Endothelial cell (in vitro differentiated cells): Measurements from ENCODE around the gene GGTLC1. TPM values are rescaled to one million over a fixed set of nuclear protein-coding genes. Genes with fewer than 3 reads are reported as not detected.

ENCODE experiments used
- DNase-seq: peaks from one replicate; pipeline ENCODE4 v3.0.0; 2021; ENCODE audit warnings: low spot score
- H3K27ac Mint-ChIP-seq: one replicate; pipeline ENCODE4 v1.8.0; 2021; ENCODE audit warnings: mixed read lengths, inconsistent platforms; ENCODE audit not compliant: unreplicated experiment
- H3K27me3 Mint-ChIP-seq: one replicate; pipeline ENCODE4 v1.8.0; 2021; ENCODE audit warnings: mild to moderate bottlenecking, moderate library complexity, mixed read lengths, inconsistent platforms; ENCODE audit not compliant: unreplicated experiment
- H3K36me3 Mint-ChIP-seq: one replicate; pipeline ENCODE4 v1.8.0; 2021; ENCODE audit warnings: mild to moderate bottlenecking, low read depth, mixed read lengths, inconsistent platforms; ENCODE audit not compliant: unreplicated experiment
- H3K4me1 Mint-ChIP-seq: one replicate; pipeline ENCODE4 v1.8.0; 2021; ENCODE audit warnings: mild to moderate bottlenecking, mixed read lengths, inconsistent platforms; ENCODE audit not compliant: unreplicated experiment
- H3K4me3 Mint-ChIP-seq: one replicate; pipeline ENCODE4 v1.8.0; 2021; ENCODE audit warnings: mild to moderate bottlenecking, mixed read lengths, inconsistent platforms; ENCODE audit not compliant: unreplicated experiment
- H3K9me3 Mint-ChIP-seq: one replicate; pipeline ENCODE4 v1.8.0; 2021; ENCODE audit warnings: mixed read lengths, inconsistent platforms; ENCODE audit not compliant: unreplicated experiment
- CTCF ChIP-seq: fragments of 200-600 bp; sonication (generic); IDR thresholded peaks from one replicate; pipeline ENCODE4 v1.5.0; 2021; ENCODE audit warnings: antibody characterized with exemption; ENCODE audit not compliant: unreplicated experiment
- total RNA-seq: library from RNA; stranded (reverse); fragmentation: NEBNext Ultra II Directional; extraction: Animal tissue kit (Norgen Biotek cat#: 25700); gene quantifications from one replicate; pipeline ENCODE4 v1.2.1, GENCODE V29; 2021; ENCODE audit not compliant: unreplicated experiment

The GGTLC1 gene
- total RNA-seq, 1 donor from 2014 or later = not detected

DNA sequence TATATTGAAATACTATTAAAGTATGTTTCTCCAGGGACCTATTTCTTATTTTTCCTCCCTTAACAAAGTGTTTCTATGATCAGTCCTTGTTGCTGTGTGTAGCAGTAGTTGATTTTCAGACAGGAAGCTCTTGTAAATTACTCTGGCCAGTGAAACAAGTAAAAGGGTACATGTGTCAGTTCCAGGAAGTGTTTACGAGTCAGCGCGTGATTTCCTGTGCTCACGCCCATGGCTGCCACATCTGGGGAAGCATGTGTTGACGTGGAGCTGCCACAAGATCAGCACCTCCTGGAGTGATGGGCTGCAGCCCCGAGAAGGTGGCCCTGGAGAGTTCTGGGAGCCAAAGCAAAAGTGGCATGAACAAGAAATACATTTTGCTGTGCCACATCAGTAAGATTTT is 38.6 kb upstream of the GGTLC1 start:
- no peaks in the 10 kb centered on the region for H3K27me3 Mint-ChIP-seq
- H3K4me1 Mint-ChIP-seq = peaks cover 10% of the 10 kb centered on the region
- no peak for DNase-seq
- H3K4me3 Mint-ChIP-seq = no peak overlapping the region
- H3K27ac Mint-ChIP-seq = no peak overlapping the region
- TF ChIP-seq CTCF = no peak
- H3K9me3 Mint-ChIP-seq = no peaks in the 10 kb centered on the region
- no peaks in the 10 kb centered on the region for H3K36me3 Mint-ChIP-seq

GRCh38 chr20:24022621-24023180 is 34.1 kb upstream of the GGTLC1 start:
- H3K27ac Mint-ChIP-seq = no peak overlapping the region
- no peaks in the 10 kb centered on the region for H3K9me3 Mint-ChIP-seq
- H3K27me3 Mint-ChIP-seq = no peaks in the 10 kb centered on the region
- H3K4me3 Mint-ChIP-seq = no peak overlapping the region
- H3K4me1 Mint-ChIP-seq = peaks cover 9% of the 10 kb centered on the region
- H3K36me3 Mint-ChIP-seq = no peaks in the 10 kb centered on the region
- no peak for DNase-seq
- no peak for TF ChIP-seq CTCF

DNA sequence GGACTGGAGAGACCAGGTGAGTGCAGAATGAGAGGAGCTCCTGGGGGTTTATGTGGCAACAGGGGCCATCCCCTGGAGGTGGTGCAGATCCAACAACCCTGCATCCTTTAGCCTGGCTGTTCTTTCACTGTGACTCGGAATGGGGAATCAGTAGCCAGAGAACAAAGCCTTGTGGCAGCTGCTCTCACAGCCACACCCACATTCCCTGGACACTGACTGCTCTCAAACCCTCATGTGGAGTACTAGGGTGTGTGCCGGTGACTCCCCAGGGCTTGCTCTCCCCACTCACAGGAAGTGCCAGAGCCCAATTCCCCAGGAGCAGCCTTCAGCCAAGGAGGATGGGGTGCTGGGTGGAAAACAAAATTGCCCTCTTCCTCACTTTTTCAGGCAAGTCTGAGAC is 30.2 kb upstream of the GGTLC1 start:
- no peaks in the 10 kb centered on the region for H3K9me3 Mint-ChIP-seq
- H3K36me3 Mint-ChIP-seq = no peaks in the 10 kb centered on the region
- TF ChIP-seq CTCF = no peak
- peaks cover 7% of the 10 kb centered on the region for H3K4me1 Mint-ChIP-seq
- no peak for DNase-seq
- H3K27ac Mint-ChIP-seq = no peak overlapping the region
- H3K4me3 Mint-ChIP-seq = no peak overlapping the region
- peaks cover 6% of the 10 kb centered on the region for H3K27me3 Mint-ChIP-seq

DNA sequence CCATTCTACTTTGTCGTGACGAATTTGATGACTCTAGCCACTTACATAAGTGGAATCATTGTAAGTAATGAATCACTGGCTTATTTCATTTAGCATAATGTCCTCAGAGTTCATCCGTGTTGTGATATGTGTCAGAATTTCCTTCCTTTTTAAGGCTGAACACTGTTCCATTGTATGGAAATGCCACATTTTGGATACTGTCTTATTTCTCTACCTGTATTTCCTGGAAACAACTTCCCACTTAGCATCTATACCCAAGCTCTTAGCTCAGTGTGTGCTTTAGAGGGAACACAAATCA is 28.8 kb upstream of the GGTLC1 start:
- no peak overlapping the region for H3K4me3 Mint-ChIP-seq
- peaks cover 6% of the 10 kb centered on the region for H3K27me3 Mint-ChIP-seq
- no peak for TF ChIP-seq CTCF
- DNase-seq = no peak
- peaks cover 16% of the 10 kb centered on the region for H3K4me1 Mint-ChIP-seq
- no peaks in the 10 kb centered on the region for H3K9me3 Mint-ChIP-seq
- H3K36me3 Mint-ChIP-seq = peaks cover 4% of the 10 kb centered on the region
- H3K27ac Mint-ChIP-seq = no peak overlapping the region

DNA sequence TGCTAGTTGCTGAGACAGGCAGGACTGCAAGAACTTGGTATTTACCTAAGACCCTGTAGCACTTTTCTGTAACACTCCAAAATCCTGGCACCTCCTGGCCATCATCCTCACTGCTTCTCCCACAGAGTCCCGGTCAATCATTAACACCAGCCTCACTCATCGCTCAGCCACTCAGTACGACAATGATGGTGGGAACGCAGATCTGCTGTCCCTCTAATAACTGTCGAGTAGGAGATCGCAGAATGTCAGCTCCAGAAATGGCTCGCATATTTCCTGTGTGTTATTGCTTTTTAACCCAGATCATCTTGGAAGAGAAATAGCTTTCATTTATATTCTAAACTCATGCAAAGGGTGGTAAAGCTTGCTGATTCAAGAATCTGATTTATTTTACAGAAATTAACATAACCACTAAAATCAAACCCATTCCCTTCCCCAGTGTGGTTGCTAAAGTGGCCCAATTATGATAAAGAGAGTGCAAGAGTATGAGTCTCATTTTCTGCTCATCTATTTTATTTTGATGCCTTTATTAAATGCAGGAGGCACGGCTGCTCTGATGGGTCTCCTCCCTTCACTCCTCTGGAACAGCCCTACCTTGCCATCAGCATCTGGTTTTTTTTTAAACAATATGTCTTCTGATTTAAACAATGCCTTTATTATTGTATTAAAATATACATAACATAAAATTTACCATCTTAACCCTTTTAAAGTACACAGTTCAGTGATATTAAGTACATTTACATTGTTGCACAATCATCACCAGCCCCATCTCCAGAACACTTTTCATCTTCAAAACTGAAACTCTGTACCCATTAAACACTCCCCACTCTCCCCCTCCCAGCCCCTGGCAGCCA is 28.3 kb upstream of the GGTLC1 start:
- no peak for DNase-seq
- Mint-ChIP-seq H3K4me1 (peaks cover 19% of the 10 kb centered on the region), H3K4me3 (no peak overlapping the region), H3K27me3 (peaks cover 7% of the 10 kb centered on the region), H3K9me3 (no peaks in the 10 kb centered on the region), H3K36me3 (peaks cover 4% of the 10 kb centered on the region), H3K27ac (no peak overlapping the region)
- TF ChIP-seq CTCF = no peak
